Nephron (organoid): Measurements from ENCODE around the gene SLC1A7.

ENCODE experiments used
- H3K27ac Mint-ChIP-seq, 3 experiments: 2 replicates each; pipeline ENCODE4 v1.8.0; 2020; ENCODE audit warnings: mixed read lengths in 3 of 3, mild to moderate bottlenecking in 2 of 3, moderate library complexity in 1 of 3
- H3K27me3 Mint-ChIP-seq: 2 replicates; pipeline ENCODE4 v1.8.0; 2021; ENCODE audit warnings: low read depth, mild to moderate bottlenecking, moderate library complexity, mixed read lengths
- H3K36me3 Mint-ChIP-seq: 2 replicates; pipeline ENCODE4 v1.8.0; 2020; ENCODE audit warnings: low read depth, mixed read lengths
- H3K4me1 Mint-ChIP-seq: 2 replicates; pipeline ENCODE4 v1.8.0; 2020; ENCODE audit warnings: mixed read lengths
- H3K4me3 Mint-ChIP-seq, 3 experiments: 2 replicates each; pipeline ENCODE4 v1.8.0; 2020; ENCODE audit warnings: mild to moderate bottlenecking in 3 of 3, mixed read lengths in 3 of 3, moderate library complexity in 2 of 3
- H3K9me3 Mint-ChIP-seq: 2 replicates; pipeline ENCODE4 v1.8.0; 2020; ENCODE audit warnings: mixed read lengths
- CTCF ChIP-seq, 3 experiments: fragments of 200-600 bp; sonication (generic); IDR thresholded peaks; one replicate each; pipeline ENCODE4 v1.5.0; 2021; ENCODE audit warnings: antibody characterized with exemption in 3 of 3; ENCODE audit not compliant: unreplicated experiment in 3 of 3

Gene SLC1A7

GRCh38 chr1:53088616-53089300, 53.7 kb downstream of the SLC1A7 start:
- Mint-ChIP-seq H3K9me3 (no peaks in the 10 kb centered on the region), H3K27ac (no peak overlapping the region), H3K27me3 (peaks cover 3% of the 10 kb centered on the region)

GRCh38 chr1:53087332-53088285, 54.8 kb downstream of the SLC1A7 start:
- H3K9me3 Mint-ChIP-seq = no peaks in the 10 kb centered on the region
- H3K4me1 Mint-ChIP-seq = peaks cover 11% of the 10 kb centered on the region
- no peak overlapping the region for H3K4me3 Mint-ChIP-seq
- peaks cover 13% of the 10 kb centered on the region for H3K27me3 Mint-ChIP-seq
- no peaks in the 10 kb centered on the region for H3K36me3 Mint-ChIP-seq
- peak in 1 of 3 experiments; percentile 18 for TF ChIP-seq CTCF (IDR thresholded peaks at IDR 0.05; ENCODE audit: unreplicated experiment in 3 of 3)
- no peak overlapping the region for H3K27ac Mint-ChIP-seq

More at GRCh38 chr1:53088616-53089300, 53.7 kb downstream of the SLC1A7 start:
- H3K4me1 Mint-ChIP-seq = no peaks in the 10 kb centered on the region
- TF ChIP-seq CTCF (IDR thresholded peaks at IDR 0.05; ENCODE audit: unreplicated experiment in 3 of 3) = no peak
- H3K4me3 Mint-ChIP-seq = no peak overlapping the region
- H3K36me3 Mint-ChIP-seq = no peaks in the 10 kb centered on the region

GRCh38 chr1:53086491-53087070, 55.9 kb downstream of the SLC1A7 start:
- TF ChIP-seq CTCF (IDR thresholded peaks at IDR 0.05; ENCODE audit: unreplicated experiment in 3 of 3) = no peak
- Mint-ChIP-seq H3K9me3 (no peaks in the 10 kb centered on the region), H3K27me3 (peaks cover 13% of the 10 kb centered on the region), H3K27ac (no peak overlapping the region), H3K4me3 (no peak overlapping the region), H3K4me1 (peaks cover 15% of the 10 kb centered on the region), H3K36me3 (no peaks in the 10 kb centered on the region)

- no peak overlapping the region for H3K27ac Mint-ChIP-seq
- no peaks in the 10 kb centered on the region for H3K36me3 Mint-ChIP-seq
- no peak for TF ChIP-seq CTCF (IDR thresholded peaks at IDR 0.05; ENCODE audit: unreplicated experiment in 3 of 3)
- H3K27me3 Mint-ChIP-seq = peaks cover 13% of the 10 kb centered on the region
- H3K4me1 Mint-ChIP-seq = peaks cover 15% of the 10 kb centered on the region
- no peak overlapping the region for H3K4me3 Mint-ChIP-seq
- no peaks in the 10 kb centered on the region for H3K9me3 Mint-ChIP-seq
Measured at GRCh38 chr1:53085405-53085804, 57.0 kb downstream of the SLC1A7 start.

- Mint-ChIP-seq H3K27ac (no peak overlapping the region), H3K4me3 (no peak overlapping the region), H3K9me3 (no peaks in the 10 kb centered on the region), H3K4me1 (peaks cover 15% of the 10 kb centered on the region), H3K36me3 (no peaks in the 10 kb centered on the region), H3K27me3 (peaks cover 13% of the 10 kb centered on the region)
- no peak for TF ChIP-seq CTCF (IDR thresholded peaks at IDR 0.05; ENCODE audit: unreplicated experiment in 3 of 3)
Measured at GRCh38 chr1:53084589-53084971, 57.9 kb downstream of the SLC1A7 start.
